Erythroblast (primary cell): ENCODE measurements around the gene UACA.

ENCODE experiments used
- GATA1 ChIP-seq: IDR thresholded peaks from 2 replicates; pipeline ENCODE4 v1.6.1; 2011; ENCODE audit warnings: low read depth, mild to moderate bottlenecking, control low read depth, low read length, moderate library complexity
- POLR2A ChIP-seq: IDR thresholded peaks from 2 replicates; pipeline ENCODE4 v1.6.1; 2011; ENCODE audit warnings: mild to moderate bottlenecking, low read length

- TF ChIP-seq POLR2A (no peak), GATA1 (no peak)
Observed at GRCh38 chr15:70753101-70753829, 10.1 kb downstream of the UACA start.
